ENCODE data around the gene KRTAP5-5.
"Not testable (repeated sequence)": the region's sequence is repeated elsewhere in the genome, so short reads cannot be mapped to it uniquely, and the experiment has no call there.

KRTAP5-5 gene

GRCh38 chr11:1645357-1645821 lies 15.8 kb downstream of the KRTAP5-5 start:
- ChIA-PET CTCF (interaction anchor here (1.1 to 11.1 kb wide), 6 partner anchors 14 to 508 kb away, joined by 3 to 230 read pairs (median 10); no protein-coding TSS in a partner anchor), POLR2A (no interaction called here)
- H3K4me3 ChIP-seq (ENCODE audit: low read depth, low read length): no peak overlapping the region
- TF ChIP-seq, protein P1, sequence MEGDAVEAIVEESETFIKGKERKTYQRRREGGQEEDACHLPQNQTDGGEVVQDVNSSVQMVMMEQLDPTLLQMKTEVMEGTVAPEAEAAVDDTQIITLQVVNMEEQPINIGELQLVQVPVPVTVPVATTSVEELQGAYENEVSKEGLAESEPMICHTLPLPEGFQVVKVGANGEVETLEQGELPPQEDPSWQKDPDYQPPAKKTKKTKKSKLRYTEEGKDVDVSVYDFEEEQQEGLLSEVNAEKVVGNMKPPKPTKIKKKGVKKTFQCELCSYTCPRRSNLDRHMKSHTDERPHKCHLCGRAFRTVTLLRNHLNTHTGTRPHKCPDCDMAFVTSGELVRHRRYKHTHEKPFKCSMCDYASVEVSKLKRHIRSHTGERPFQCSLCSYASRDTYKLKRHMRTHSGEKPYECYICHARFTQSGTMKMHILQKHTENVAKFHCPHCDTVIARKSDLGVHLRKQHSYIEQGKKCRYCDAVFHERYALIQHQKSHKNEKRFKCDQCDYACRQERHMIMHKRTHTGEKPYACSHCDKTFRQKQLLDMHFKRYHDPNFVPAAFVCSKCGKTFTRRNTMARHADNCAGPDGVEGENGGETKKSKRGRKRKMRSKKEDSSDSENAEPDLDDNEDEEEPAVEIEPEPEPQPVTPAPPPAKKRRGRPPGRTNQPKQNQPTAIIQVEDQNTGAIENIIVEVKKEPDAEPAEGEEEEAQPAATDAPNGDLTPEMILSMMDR (IDR thresholded peaks at IDR 0.05; ENCODE audit: insufficient read depth, low read length, missing control alignments): no peak
- no peak for DNase-seq (ENCODE audit: low read depth, low spot score)

- CTCF ChIA-PET: interaction anchor here (0.6 to 11.1 kb wide), 9 partner anchors 15 to 507 kb away, joined by 3 to 230 read pairs (median 8); no protein-coding TSS in a partner anchor
Measured at GRCh38 chr11:1646540-1646939, 17.0 kb downstream of the KRTAP5-5 start.

DNA sequence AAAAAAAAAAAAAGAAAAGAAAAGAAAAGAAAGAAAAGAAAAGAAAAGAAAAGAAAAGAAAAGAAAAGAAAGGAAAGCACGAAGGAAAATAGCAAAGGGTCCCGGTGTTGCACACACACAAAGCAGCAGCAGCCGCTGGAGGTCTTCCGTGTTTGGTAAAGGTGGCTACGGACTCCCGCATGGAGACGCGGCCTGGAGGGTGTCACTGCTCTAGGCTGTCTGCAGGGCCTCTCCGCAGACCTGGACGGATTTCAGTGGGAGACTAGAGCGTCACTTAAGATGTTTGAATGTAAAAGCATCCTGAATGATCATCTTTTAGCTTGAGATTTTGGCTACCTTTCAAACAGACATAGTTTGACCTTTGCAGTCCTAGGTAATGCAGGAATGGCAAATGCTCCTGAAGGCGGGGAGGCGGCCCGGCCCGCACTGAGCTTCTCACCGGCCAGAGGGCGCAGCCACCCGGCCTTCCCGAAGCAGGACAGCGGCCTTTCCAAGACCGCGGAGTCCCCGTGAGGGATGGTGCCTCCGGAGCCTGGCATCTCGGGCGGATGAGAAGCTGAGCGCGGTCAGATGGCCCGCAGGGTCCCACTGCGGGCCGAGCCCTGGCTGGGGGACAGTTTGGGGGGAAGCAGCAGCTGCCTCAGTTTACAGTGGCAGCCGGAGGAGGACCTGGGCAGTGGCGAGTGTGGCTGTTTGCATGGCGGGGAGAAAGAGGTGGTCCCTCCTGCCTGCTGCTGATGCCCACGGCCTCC lies 18.5 kb downstream of the KRTAP5-5 start:
- no peak overlapping the region for H3K4me3 ChIP-seq (ENCODE audit: low read depth, low read length)
- TF ChIP-seq, protein P1 (IDR thresholded peaks at IDR 0.05; ENCODE audit: insufficient read depth, low read length, missing control alignments): no peak
- ChIA-PET CTCF (interaction anchor here (1.6 to 11.1 kb wide), 7 partner anchors 7 to 505 kb away, joined by 4 to 230 read pairs (median 17); no protein-coding TSS in a partner anchor), POLR2A (no interaction called here)
- DNase-seq (ENCODE audit: low read depth, low spot score): no peak

More at GRCh38 chr11:1646540-1646939, 17.0 kb downstream of the KRTAP5-5 start:
- POLR2A ChIA-PET; H3K4me3 ChIP-seq (ENCODE audit: low read depth, low read length); DNase-seq (ENCODE audit: low read depth, low spot score): not testable (repeated sequence)

DNA sequence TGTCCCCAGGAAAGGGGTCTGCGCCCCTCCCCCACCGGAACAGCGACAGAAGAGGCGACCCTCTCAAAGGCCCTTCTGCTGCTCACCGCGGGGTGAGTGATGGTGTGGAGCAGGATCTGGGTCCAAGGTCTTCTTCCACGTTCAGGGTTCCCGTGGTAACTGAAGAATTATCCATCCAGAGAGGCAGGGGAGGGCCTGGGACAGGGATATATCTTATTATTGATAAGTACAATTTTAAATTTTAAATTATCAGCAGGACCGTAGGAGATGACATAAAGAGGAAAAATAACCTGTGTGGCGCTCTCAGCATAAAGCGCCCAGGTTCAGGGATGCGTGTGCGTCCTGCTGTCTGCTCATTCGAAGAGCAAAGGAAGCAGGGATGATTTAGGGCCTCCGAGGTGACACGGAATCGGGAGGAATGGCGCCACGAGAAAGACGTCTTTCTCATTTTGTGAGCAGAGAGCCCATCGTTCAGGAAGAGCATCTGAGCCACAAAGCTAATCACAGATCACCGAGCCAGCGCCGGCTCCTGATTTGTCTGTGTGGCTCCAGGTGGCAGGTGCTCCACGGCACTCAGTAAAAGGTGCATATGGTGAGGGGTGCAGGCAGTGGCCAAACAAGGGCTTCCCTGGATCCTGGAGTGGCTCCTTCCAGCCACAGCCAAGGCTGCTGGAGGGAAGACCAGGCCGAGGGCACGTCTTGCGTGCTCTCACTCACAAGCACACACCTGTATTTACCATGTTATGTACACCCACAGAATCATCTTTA lies 19.3 kb downstream of the KRTAP5-5 start:
- POLR2A ChIA-PET: no interaction called here
- TF ChIP-seq, protein P1 (IDR thresholded peaks at IDR 0.05; ENCODE audit: insufficient read depth, low read length, missing control alignments): no peak
- DNase-seq (ENCODE audit: low read depth, low spot score): no peak
- H3K4me3 ChIP-seq (ENCODE audit: low read depth, low read length): no peak overlapping the region
- CTCF ChIA-PET: interaction anchor here (3.6 to 11.1 kb wide), 5 partner anchors 8 to 505 kb away, joined by 17 to 230 read pairs (median 130); partner anchors contain the start of gene SYT8

DNA sequence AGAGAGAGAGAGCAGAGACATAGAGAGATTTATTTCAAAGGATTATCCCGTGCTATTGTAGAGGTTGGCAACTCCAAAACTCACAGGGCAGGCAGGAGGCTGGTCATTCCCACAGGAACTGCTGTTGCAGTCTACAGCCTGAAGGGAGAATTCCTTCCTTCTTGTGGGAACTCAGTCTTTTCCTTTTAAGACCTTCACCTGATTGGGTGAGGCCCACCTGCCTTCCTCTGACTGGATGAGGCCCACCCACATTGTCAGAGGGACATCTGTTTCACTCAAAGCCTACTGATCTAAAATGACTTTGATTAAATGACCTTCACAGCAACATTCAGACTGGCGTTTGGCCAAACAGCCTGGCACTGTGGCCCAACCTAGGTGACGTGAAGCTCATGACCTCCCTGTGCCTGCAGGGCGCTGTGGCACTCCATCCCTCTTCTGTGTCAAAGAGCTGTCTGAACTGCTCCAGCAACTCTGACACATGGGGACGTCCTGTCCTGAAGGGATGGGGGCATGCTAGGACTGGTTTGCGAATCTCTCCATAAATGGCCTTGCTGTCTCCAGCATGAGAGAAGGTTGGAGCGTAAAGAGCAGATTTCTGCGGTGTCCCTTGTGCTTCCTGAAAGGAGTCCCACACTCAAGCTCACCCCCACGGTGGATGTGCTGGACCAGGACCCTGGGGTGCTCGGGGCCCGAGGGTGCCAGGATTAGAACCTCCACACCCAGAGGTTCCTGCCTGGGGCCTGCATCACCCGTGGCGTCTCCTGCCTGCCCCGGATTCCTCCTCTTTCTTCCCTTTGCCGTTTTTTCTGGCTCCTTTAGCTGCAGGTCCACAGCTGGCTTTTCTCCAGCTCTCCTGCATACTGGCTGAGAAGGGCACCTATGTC lies 20.7 kb downstream of the KRTAP5-5 start:
- TF ChIP-seq, protein P1 (IDR thresholded peaks at IDR 0.05; ENCODE audit: insufficient read depth, low read length, missing control alignments): no peak
- CTCF ChIA-PET: interaction anchor here (0.6 to 11.1 kb wide), 13 partner anchors 10 to 503 kb away, joined by 3 to 230 read pairs (median 6); partner anchors contain the start of gene SYT8
- no peak overlapping the region for H3K4me3 ChIP-seq (ENCODE audit: low read depth, low read length)
- POLR2A ChIA-PET: no interaction called here
- DNase-seq (ENCODE audit: low read depth, low spot score): no peak

DNA sequence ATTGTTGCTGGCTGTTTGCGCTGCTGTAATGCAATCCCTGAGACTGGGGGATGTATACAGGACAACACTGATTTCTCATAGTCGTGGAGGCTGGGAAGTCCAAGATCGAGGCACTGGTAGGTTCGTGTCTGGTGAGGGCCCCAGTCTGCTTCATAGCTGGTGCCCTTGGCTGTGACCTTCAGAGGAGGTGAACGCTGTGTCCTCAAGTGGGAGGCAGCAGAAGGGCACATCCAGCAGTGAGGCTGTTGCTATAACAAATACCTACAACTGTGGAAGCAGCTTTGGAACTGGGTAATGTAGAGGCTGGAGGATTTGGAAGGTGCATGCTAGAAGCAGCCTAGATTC lies 21.3 kb downstream of the KRTAP5-5 start:
- TF ChIP-seq, protein P1 (IDR thresholded peaks at IDR 0.05; ENCODE audit: insufficient read depth, low read length, missing control alignments): no peak
- no peak for DNase-seq (ENCODE audit: low read depth, low spot score)
- CTCF ChIA-PET: interaction anchor here (0.6 to 11.1 kb wide), 13 partner anchors 10 to 503 kb away, joined by 3 to 230 read pairs (median 6); partner anchors contain the start of gene SYT8
- POLR2A ChIA-PET: no interaction called here
- no peak overlapping the region for H3K4me3 ChIP-seq (ENCODE audit: low read depth, low read length)

Measured in AG04449 (cell line).